ENCODE data around the gene PLPP4.

PLPP4 gene

GRCh38 chr10:120598386-120598785 lies 141.4 kb downstream of the PLPP4 start:
- H3K4me3 ChIP-seq (ENCODE audit: low read depth, low read length), result no peak overlapping the region

GRCh38 chr10:120599200-120599724 lies 142.2 kb downstream of the PLPP4 start:
- H3K4me3 ChIP-seq (ENCODE audit: low read depth, low read length), result no peak overlapping the region
- TF ChIP-seq, protein P1, sequence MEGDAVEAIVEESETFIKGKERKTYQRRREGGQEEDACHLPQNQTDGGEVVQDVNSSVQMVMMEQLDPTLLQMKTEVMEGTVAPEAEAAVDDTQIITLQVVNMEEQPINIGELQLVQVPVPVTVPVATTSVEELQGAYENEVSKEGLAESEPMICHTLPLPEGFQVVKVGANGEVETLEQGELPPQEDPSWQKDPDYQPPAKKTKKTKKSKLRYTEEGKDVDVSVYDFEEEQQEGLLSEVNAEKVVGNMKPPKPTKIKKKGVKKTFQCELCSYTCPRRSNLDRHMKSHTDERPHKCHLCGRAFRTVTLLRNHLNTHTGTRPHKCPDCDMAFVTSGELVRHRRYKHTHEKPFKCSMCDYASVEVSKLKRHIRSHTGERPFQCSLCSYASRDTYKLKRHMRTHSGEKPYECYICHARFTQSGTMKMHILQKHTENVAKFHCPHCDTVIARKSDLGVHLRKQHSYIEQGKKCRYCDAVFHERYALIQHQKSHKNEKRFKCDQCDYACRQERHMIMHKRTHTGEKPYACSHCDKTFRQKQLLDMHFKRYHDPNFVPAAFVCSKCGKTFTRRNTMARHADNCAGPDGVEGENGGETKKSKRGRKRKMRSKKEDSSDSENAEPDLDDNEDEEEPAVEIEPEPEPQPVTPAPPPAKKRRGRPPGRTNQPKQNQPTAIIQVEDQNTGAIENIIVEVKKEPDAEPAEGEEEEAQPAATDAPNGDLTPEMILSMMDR (IDR thresholded peaks at IDR 0.05; ENCODE audit: low read depth, low read length, missing control alignments), result no peak
- no peak for DNase-seq (ENCODE audit: low read depth)

More at GRCh38 chr10:120598386-120598785, 141.4 kb downstream of the PLPP4 start:
- TF ChIP-seq, protein P1 (IDR thresholded peaks at IDR 0.05; ENCODE audit: low read depth, low read length, missing control alignments), result peak; percentile 41
- no peak for DNase-seq (ENCODE audit: low read depth)

- peak; percentile 61 for DNase-seq (ENCODE audit: low read depth)
- TF ChIP-seq, protein P1 (IDR thresholded peaks at IDR 0.05; ENCODE audit: low read depth, low read length, missing control alignments), result peak; percentile 43
- H3K4me3 ChIP-seq (ENCODE audit: low read depth, low read length), result no peak overlapping the region
Measured at GRCh38 chr10:120600871-120601649, 144.0 kb downstream of the PLPP4 start.

GRCh38 chr10:120601999-120602398 lies 145.0 kb downstream of the PLPP4 start:
- TF ChIP-seq, protein P1 (IDR thresholded peaks at IDR 0.05; ENCODE audit: low read depth, low read length, missing control alignments), result no peak

GRCh38 chr10:120605410-120605809 lies 148.4 kb downstream of the PLPP4 start:
- TF ChIP-seq, protein P1 (IDR thresholded peaks at IDR 0.05; ENCODE audit: low read depth, low read length, missing control alignments), result no peak
- H3K4me3 ChIP-seq (ENCODE audit: low read depth, low read length), result no peak overlapping the region
- DNase-seq (ENCODE audit: low read depth), result no peak

More at GRCh38 chr10:120601999-120602398, 145.0 kb downstream of the PLPP4 start:
- H3K4me3 ChIP-seq (ENCODE audit: low read depth, low read length), result no peak overlapping the region
- DNase-seq (ENCODE audit: low read depth), result no peak

- TF ChIP-seq, protein P1 (IDR thresholded peaks at IDR 0.05; ENCODE audit: low read depth, low read length, missing control alignments), result no peak
- DNase-seq (ENCODE audit: low read depth), result peak; percentile 77
- no peak overlapping the region for H3K4me3 ChIP-seq (ENCODE audit: low read depth, low read length)
Measured at GRCh38 chr10:120606051-120606764, 149.2 kb downstream of the PLPP4 start.
